GM10266 (cell line): Measurements from ENCODE around the gene MAPKAPK3.

Experiments
- DNase-seq: peaks from one replicate; pipeline ENCODE4 v3.0.0; 2012; ENCODE audit errors: extremely low spot score
- CTCF ChIP-seq: IDR thresholded peaks from 2 replicates; pipeline ENCODE4 v1.5.1; 2012; ENCODE audit warnings: mild to moderate bottlenecking, low read depth; ENCODE audit not compliant: control insufficient read depth, insufficient read depth; ENCODE audit errors: missing control alignments

Gene MAPKAPK3

GRCh38 chr3:50581459-50581842 lies 35.5 kb upstream of the MAPKAPK3 start:
- TF ChIP-seq CTCF, result no peak
- DNase-seq, result no peak

- no peak for DNase-seq
These were observed 34.9 kb upstream of the MAPKAPK3 start for GRCh38 chr3:50582083-50582482.

GRCh38 chr3:50583897-50584296 lies 33.1 kb upstream of the MAPKAPK3 start:
- TF ChIP-seq CTCF, result no peak
- no peak for DNase-seq

More at GRCh38 chr3:50582083-50582482, 34.9 kb upstream of the MAPKAPK3 start:
- no peak for TF ChIP-seq CTCF

DNA sequence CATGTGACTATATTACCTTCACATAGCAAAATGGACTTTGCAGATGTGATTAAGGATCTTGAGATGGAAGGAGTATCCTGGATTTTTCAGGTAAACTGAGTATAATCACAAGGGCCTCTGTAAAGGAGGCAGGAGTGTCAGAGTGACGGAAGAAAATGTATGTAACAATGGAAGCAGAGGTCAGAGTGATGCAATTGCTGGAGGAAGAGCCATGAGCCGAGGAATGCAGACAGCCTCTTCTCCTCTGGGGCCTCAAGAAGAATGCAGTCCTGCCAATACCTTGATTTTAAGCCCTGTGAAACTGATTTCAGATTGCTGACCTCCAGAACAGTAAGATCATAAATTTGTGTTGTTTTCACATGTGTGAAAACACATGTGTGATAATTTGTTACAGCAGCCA lies 32.6 kb upstream of the MAPKAPK3 start:
- TF ChIP-seq CTCF, result no peak

DNA sequence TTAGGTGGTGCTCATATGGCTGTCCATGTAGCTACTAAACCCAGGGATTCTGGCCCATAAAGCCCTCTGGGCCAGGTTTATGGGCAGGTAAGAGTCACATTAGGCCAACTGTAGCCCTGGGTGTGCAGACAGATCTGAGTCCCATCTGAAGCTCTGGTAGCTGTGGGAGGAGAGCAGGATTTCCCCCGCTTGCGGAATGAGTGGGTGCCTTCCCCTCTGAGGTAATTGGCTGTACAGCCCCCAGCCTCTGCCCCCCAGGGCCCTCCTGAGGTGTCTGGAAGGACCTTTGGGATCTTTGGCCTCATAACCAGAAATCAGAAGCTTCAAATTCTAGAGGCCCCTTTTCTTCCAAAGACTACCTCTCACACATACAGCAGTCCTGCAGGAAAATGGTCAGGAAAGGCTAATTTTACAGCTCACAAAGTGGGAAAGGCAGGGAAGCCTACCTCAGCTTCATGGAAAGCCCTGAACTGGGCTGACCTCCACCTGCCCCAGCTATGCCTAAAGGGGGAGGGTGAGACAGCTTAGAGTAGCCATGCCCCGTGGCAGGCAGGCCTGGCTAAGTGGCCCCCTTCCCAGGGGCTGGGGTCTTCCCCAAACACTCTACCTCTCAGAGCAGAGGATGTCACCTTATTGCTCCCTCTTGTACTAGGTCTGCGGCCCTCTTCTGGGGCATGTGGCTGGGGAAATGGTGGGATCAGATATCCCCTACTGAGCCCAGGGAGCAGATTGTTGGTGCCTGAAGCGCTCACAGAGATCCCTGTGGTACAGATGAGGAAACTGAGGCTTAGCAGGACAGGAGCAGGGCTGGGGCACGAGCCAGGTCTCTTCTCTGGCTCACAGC lies 30.8 kb upstream of the MAPKAPK3 start:
- no peak for DNase-seq
- TF ChIP-seq CTCF, result no peak

More for the DNA sequence above, 32.6 kb upstream of the MAPKAPK3 start:
- DNase-seq, result no peak

GRCh38 chr3:50586763-50587070 lies 30.2 kb upstream of the MAPKAPK3 start:
- TF ChIP-seq CTCF, result no peak
- no peak for DNase-seq

GRCh38 chr3:50587373-50587772 lies 29.6 kb upstream of the MAPKAPK3 start:
- TF ChIP-seq CTCF, result no peak
- DNase-seq, result no peak
